Left forelimb (tissue), 1 donor: ENCODE results near the gene C22orf42.
"Not testable (repeated sequence)": the region's sequence is repeated elsewhere in the genome, so short reads cannot be mapped to it uniquely, and the experiment has no call there.

Experiments used
- DNase-seq: peaks from one replicate; pipeline ENCODE4 v3.0.0-alpha.2; 2018; ENCODE audit warnings: low spot score

C22orf42 gene

GRCh38 chr22:32183625-32184024 lies 24.5 kb upstream of the C22orf42 start:
- no peak for DNase-seq

- DNase-seq: no peak
Observed at GRCh38 chr22:32181043-32181442, 21.9 kb upstream of the C22orf42 start.

GRCh38 chr22:32177221-32177765 lies 18.2 kb upstream of the C22orf42 start:
- DNase-seq: no peak

GRCh38 chr22:32175683-32176644 lies 16.9 kb upstream of the C22orf42 start:
- DNase-seq: no peak

GRCh38 chr22:32175115-32175514 lies 16.0 kb upstream of the C22orf42 start:
- no peak for DNase-seq

- no peak for DNase-seq
Observed at GRCh38 chr22:32165681-32166080, 6.6 kb upstream of the C22orf42 start.

GRCh38 chr22:32164075-32164860 lies 5.2 kb upstream of the C22orf42 start:
- no peak for DNase-seq

GRCh38 chr22:32160411-32160810 lies 1.3 kb upstream of the C22orf42 start:
- DNase-seq: not testable (repeated sequence)

GRCh38 chr22:32157632-32158031 lies 1.5 kb downstream of the C22orf42 start:
- not testable (repeated sequence) for DNase-seq

GRCh38 chr22:32154727-32155126 lies 4.4 kb downstream of the C22orf42 start:
- DNase-seq: not testable (repeated sequence)

GRCh38 chr22:32151641-32152040 lies 7.5 kb downstream of the C22orf42 start:
- not testable (repeated sequence) for DNase-seq

GRCh38 chr22:32150647-32151046 lies 8.5 kb downstream of the C22orf42 start:
- DNase-seq: not testable (repeated sequence)

GRCh38 chr22:32148372-32148771 lies 10.7 kb downstream of the C22orf42 start:
- not testable (repeated sequence) for DNase-seq

- DNase-seq: not testable (repeated sequence)
Observed at GRCh38 chr22:32147128-32147527, 12.0 kb downstream of the C22orf42 start.

GRCh38 chr22:32144496-32145274 lies 14.4 kb downstream of the C22orf42 start:
- no peak for DNase-seq

GRCh38 chr22:32142600-32142999 lies 16.5 kb downstream of the C22orf42 start:
- DNase-seq: no peak

GRCh38 chr22:32140688-32141087 lies 18.4 kb downstream of the C22orf42 start:
- not testable (repeated sequence) for DNase-seq

- not testable (repeated sequence) for DNase-seq
Observed at GRCh38 chr22:32138576-32138975, 20.5 kb downstream of the C22orf42 start.

- DNase-seq: not testable (repeated sequence)
Observed at GRCh38 chr22:32137731-32138324, 21.3 kb downstream of the C22orf42 start.

- DNase-seq: not testable (repeated sequence)
Observed at GRCh38 chr22:32136881-32137280, 22.2 kb downstream of the C22orf42 start.

- DNase-seq: not testable (repeated sequence)
Observed at GRCh38 chr22:32135958-32136357, 23.1 kb downstream of the C22orf42 start.
